Glutamatergic neuron (in vitro differentiated cells): Measurements from ENCODE around the gene C16orf89. TPM values are rescaled to one million over a fixed set of nuclear protein-coding genes. Genes with fewer than 3 reads are reported as not detected.
"Not testable (repeated sequence)": the region's sequence is repeated elsewhere in the genome, so short reads cannot be mapped to it uniquely, and the experiment has no call there.

ENCODE experiments used
- DNase-seq: peaks from one replicate; pipeline ENCODE4 v3.0.0; 2022
- H3K27ac Mint-ChIP-seq: one replicate; pipeline ENCODE4 v1.8.0; 2020; ENCODE audit warnings: mild to moderate bottlenecking, mixed read lengths, inconsistent platforms; ENCODE audit not compliant: unreplicated experiment
- H3K27me3 Mint-ChIP-seq: one replicate; pipeline ENCODE4 v1.8.0; 2020; ENCODE audit warnings: mild to moderate bottlenecking, moderate library complexity, mixed read lengths, inconsistent platforms; ENCODE audit not compliant: unreplicated experiment
- H3K36me3 Mint-ChIP-seq: one replicate; pipeline ENCODE4 v1.8.0; 2020; ENCODE audit warnings: mild to moderate bottlenecking, mixed read lengths, inconsistent platforms; ENCODE audit not compliant: unreplicated experiment
- H3K4me1 Mint-ChIP-seq: one replicate; pipeline ENCODE4 v1.8.0; 2020; ENCODE audit warnings: mild to moderate bottlenecking, low read depth, mixed read lengths, inconsistent platforms; ENCODE audit not compliant: unreplicated experiment
- H3K4me3 Mint-ChIP-seq: one replicate; pipeline ENCODE4 v1.8.0; 2020; ENCODE audit warnings: mild to moderate bottlenecking, mixed read lengths, inconsistent platforms; ENCODE audit not compliant: unreplicated experiment
- H3K9me3 Mint-ChIP-seq: one replicate; pipeline ENCODE4 v1.8.0; 2020; ENCODE audit warnings: mild to moderate bottlenecking, moderate library complexity, mixed read lengths, inconsistent platforms; ENCODE audit not compliant: unreplicated experiment
- total RNA-seq: library from RNA; stranded (reverse); fragmentation: NEBNext Ultra II Directional; extraction: Animal tissue kit (Norgen Biotek cat#: 25700); gene quantifications from one replicate; pipeline ENCODE4 v1.2.1, GENCODE V29; 2021; ENCODE audit not compliant: unreplicated experiment
- TF ChIP-seq, protein P1 (sequence below): fragments of 200-600 bp; sonication (generic); IDR thresholded peaks from one replicate; pipeline ENCODE4 v1.5.0; 2021; ENCODE audit not compliant: partially characterized antibody, unreplicated experiment

Gene C16orf89
- total RNA-seq, 1 donor from 2014 or later = not detected

DNA sequence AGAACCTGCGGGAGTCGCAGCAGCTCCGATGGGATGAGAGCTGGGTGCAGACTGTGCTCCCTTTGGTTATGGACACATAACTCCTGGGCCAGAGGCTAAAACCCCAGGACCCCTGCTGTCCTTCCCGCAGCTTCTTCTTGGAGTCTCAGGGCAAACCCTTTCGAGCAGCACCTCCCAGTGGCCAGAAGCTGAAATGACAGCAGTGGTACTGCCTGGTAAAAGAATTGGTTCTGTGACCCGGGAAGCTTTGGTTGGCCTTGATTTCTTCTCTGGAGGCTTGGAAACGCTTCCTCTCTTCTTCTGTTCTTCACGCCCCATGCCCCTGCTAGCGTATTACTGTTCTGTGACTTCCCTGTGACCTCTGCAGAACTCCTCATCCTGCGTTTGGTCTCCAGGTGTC is 19.0 kb upstream of the C16orf89 start:
- peak overlapping the region; percentile 26 for H3K27ac Mint-ChIP-seq
- peak; percentile 82 for DNase-seq
- H3K36me3 Mint-ChIP-seq, H3K27me3 Mint-ChIP-seq, H3K4me1 Mint-ChIP-seq, H3K4me3 Mint-ChIP-seq, H3K9me3 Mint-ChIP-seq: not testable (repeated sequence)
- TF ChIP-seq, protein P1, sequence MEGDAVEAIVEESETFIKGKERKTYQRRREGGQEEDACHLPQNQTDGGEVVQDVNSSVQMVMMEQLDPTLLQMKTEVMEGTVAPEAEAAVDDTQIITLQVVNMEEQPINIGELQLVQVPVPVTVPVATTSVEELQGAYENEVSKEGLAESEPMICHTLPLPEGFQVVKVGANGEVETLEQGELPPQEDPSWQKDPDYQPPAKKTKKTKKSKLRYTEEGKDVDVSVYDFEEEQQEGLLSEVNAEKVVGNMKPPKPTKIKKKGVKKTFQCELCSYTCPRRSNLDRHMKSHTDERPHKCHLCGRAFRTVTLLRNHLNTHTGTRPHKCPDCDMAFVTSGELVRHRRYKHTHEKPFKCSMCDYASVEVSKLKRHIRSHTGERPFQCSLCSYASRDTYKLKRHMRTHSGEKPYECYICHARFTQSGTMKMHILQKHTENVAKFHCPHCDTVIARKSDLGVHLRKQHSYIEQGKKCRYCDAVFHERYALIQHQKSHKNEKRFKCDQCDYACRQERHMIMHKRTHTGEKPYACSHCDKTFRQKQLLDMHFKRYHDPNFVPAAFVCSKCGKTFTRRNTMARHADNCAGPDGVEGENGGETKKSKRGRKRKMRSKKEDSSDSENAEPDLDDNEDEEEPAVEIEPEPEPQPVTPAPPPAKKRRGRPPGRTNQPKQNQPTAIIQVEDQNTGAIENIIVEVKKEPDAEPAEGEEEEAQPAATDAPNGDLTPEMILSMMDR = peak; percentile 83

DNA sequence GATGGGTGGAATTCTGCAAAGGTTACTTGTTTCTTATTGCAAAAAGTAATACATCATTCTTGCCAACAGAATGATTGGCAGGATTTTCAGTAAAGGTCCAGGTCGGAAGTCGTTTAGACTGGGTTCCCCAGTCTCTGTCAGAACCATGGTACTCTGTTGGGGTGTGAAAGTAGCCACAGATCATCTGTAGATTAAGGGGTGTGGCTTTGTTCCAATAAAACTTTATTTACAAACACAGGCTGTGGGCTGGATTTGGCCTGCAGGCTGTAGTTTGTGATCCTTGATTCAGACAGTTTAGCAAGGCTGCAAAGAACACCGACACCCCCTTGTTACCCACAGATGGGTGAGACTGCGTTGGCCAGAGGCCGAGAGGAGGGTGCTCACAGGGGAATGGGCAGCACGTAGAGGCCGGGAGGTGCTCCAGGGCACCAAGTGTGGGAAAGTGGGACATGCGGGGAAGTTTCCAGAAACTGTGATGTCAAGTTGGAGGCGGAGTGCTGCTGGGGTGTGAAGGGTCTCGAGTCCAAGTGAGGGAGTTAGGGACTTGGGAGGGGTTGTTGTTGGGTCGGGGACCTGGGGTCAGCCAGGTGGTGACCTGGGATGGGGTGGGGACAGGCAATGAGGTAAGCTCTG is 18.5 kb upstream of the C16orf89 start:
- not testable (repeated sequence) for H3K27me3 Mint-ChIP-seq, H3K4me3 Mint-ChIP-seq, DNase-seq, H3K9me3 Mint-ChIP-seq, H3K27ac Mint-ChIP-seq, H3K4me1 Mint-ChIP-seq, H3K36me3 Mint-ChIP-seq

DNA sequence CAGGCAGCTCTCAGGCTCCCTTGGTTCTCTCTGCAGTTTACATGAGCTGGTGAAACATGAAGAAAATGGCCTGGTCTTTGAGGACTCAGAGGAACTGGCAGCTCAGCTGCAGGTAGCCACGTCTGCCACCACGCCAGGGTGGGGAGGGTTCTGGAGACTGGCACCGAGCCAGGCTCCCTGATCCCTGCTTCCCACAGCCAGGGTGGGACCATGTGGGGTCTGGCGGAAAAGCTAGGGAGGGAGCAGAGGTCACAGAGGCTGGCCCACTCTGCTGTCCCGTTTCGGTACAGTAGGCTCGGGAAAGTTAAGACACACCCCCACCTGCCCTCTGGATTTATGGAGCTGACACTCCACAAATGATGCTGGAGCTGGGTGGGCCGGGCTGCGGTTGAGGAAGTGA is 17.9 kb upstream of the C16orf89 start:
- H3K27me3 Mint-ChIP-seq, H3K27ac Mint-ChIP-seq, H3K4me1 Mint-ChIP-seq, H3K36me3 Mint-ChIP-seq, H3K9me3 Mint-ChIP-seq, DNase-seq, H3K4me3 Mint-ChIP-seq: not testable (repeated sequence)

GRCh38 chr16:5080996-5081395 is 15.2 kb upstream of the C16orf89 start:
- H3K4me1 Mint-ChIP-seq, H3K27me3 Mint-ChIP-seq, DNase-seq, H3K9me3 Mint-ChIP-seq, H3K27ac Mint-ChIP-seq, H3K36me3 Mint-ChIP-seq, H3K4me3 Mint-ChIP-seq: not testable (repeated sequence)

DNA sequence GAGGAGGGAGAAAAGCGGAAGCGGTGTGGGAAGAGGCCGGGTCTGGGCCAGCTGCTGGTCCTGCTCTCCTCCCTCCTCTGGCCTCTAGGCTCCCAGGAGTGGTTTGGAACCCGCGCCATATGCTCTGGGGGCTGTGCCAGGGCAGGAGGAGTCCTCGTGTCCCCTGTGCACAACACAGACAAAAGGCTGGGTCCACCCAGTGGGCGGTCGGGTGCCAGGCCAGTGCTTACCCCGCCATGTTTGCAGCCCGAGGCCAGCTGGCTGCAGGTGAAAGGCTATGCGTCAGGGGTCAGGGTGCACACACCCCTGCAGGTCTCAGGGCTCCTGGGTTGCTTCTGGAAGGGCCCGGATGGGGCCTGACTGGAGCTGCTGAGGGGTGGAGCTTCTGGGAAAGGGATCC is 14.7 kb upstream of the C16orf89 start:
- not testable (repeated sequence) for H3K27me3 Mint-ChIP-seq, H3K4me1 Mint-ChIP-seq, H3K27ac Mint-ChIP-seq, H3K36me3 Mint-ChIP-seq, H3K9me3 Mint-ChIP-seq, DNase-seq, H3K4me3 Mint-ChIP-seq

- TF ChIP-seq, protein P1 = no peak
- no peak for DNase-seq
- H3K4me3 Mint-ChIP-seq = no peak overlapping the region
- no peak overlapping the region for H3K27ac Mint-ChIP-seq
- no peaks in the 10 kb centered on the region for H3K36me3 Mint-ChIP-seq
- H3K4me1 Mint-ChIP-seq = no peaks in the 10 kb centered on the region
- H3K27me3 Mint-ChIP-seq = no peaks in the 10 kb centered on the region
- no peaks in the 10 kb centered on the region for H3K9me3 Mint-ChIP-seq
Measured at GRCh38 chr16:5078626-5079025, 12.9 kb upstream of the C16orf89 start.

GRCh38 chr16:5077304-5077703 is 11.5 kb upstream of the C16orf89 start:
- Mint-ChIP-seq H3K27me3 (no peaks in the 10 kb centered on the region), H3K4me3 (no peak overlapping the region), H3K36me3 (no peaks in the 10 kb centered on the region), H3K4me1 (peaks cover 2% of the 10 kb centered on the region), H3K9me3 (no peaks in the 10 kb centered on the region), H3K27ac (no peak overlapping the region)
- no peak for DNase-seq
- TF ChIP-seq, protein P1 = no peak
